Activated CD4-positive, alpha-beta memory T cell treated with anti-CD3 and anti-CD28 coated beads, Interleukin-2, amount 10 ng/mL, durations not matched to agents 7 days and 5 days (primary cell): ENCODE data around the gene IPO5. TPM values are rescaled to one million over a fixed set of nuclear protein-coding genes. Genes with fewer than 3 reads are reported as not detected.
"Not testable (repeated sequence)": the region's sequence is repeated elsewhere in the genome, so short reads cannot be mapped to it uniquely, and the experiment has no call there.

Source experiments
- CTCF ChIA-PET: fragments of 350-600 bp; sonication (Branson Sonifier 250); formaldehyde crosslinking; loops from one replicate; lab custom pipeline; 2021; ENCODE audit warnings: antibody characterized with exemption, inconsistent platforms; lab: Charles Lee
- POLR2A ChIA-PET: fragments of 350-600 bp; sonication (Branson Sonifier 250); formaldehyde crosslinking; loops from one replicate; lab custom pipeline; 2021; ENCODE audit warnings: antibody characterized with exemption; lab: Charles Lee
- DNase-seq: peaks from one replicate; pipeline ENCODE4 v3.0.0-alpha.2; 2020
- H3K27ac Mint-ChIP-seq: one replicate; pipeline ENCODE4 v1.8.0; 2021; ENCODE audit warnings: mild to moderate bottlenecking, mixed read lengths
- H3K27me3 Mint-ChIP-seq: one replicate; pipeline ENCODE4 v1.8.0; 2021; ENCODE audit warnings: mixed read lengths
- H3K36me3 Mint-ChIP-seq: one replicate; pipeline ENCODE4 v1.8.0; 2021; ENCODE audit warnings: low read depth, mixed read lengths
- H3K4me1 Mint-ChIP-seq: one replicate; pipeline ENCODE4 v1.8.0; 2021; ENCODE audit warnings: mixed read lengths
- H3K4me3 Mint-ChIP-seq: one replicate; pipeline ENCODE4 v1.8.0; 2021; ENCODE audit warnings: mild to moderate bottlenecking, mixed read lengths
- H3K9me3 Mint-ChIP-seq: one replicate; pipeline ENCODE4 v1.8.0; 2021; ENCODE audit warnings: mixed read lengths
- total RNA-seq, 2 experiments: library from RNA; stranded (reverse); gene quantifications; one replicate each; pipeline ENCODE4 v1.2.3, GENCODE V29; 2021

The IPO5 gene
- total RNA-seq, 2 experiments from 2014 or later: 83.9 to 85.6 TPM

DNA sequence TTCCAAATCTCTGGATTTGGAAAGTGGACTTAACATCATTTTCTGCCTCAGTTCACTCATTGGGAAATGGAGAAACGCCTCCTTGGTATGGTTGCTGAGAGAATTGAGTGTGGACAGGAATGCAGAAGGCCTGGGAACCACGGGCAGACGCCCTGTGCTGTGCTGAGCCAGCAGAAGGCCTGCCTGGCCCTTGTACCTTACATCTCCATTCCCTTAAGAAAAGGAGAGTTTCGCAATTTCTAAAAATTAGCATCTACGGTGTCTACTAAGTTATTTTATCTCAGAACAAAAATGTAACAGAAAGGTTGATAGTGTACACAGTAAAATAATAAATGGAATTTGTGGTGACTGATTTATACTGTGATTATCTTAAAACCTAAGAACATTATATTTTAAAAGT, 78.7 kb downstream of the IPO5 start:
- H3K4me1 Mint-ChIP-seq: no peaks in the 10 kb centered on the region
- no peak overlapping the region for H3K27ac Mint-ChIP-seq

DNA sequence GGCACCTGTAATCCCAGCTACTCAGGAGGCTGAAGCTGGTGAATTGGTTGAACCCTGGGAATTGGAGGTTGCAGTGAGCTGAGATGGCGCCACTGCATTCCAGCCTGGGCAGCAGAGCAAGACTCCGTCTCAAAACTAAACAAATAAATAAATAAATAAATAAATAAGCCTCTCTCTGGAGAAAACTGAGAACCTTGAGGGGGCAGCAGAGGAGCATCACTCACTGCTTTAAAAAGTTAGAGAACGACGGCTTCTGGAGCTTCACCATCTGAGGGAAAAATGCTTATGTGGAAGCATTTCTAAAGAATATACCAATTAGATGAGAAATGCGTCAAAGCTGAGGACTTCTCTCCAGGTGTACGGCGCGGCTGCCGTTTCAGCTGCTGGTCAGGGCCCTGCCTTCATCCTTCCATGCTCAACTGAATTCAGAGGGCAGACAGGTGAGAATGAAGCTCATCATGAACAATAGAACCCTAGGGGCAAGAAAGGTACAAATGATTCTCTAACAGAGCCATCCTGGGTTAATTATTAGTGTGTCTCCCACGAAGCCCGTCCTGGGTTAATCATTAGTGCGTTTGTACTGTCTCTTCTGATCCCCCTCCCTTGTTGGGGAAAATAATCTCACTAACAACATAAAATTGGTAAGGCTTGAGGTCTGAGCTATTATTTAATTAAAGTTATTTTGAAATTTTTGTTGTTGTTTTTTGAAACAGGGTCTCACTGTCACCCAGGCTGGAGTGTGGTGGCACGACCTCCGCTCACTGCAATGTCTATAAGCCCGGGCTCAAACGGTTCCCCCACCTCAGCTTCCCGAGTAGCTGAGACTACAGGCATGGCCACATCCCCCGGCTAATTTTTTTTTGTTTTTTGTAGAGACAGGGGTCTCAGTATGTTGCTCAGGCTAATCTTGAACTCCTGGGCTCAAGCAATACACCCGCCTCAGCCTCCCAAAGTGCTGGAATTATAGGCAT, 80.1 kb downstream of the IPO5 start:
- Mint-ChIP-seq H3K9me3 (no peaks in the 10 kb centered on the region), H3K27me3 (peaks cover 2% of the 10 kb centered on the region), H3K36me3 (no peaks in the 10 kb centered on the region), H3K4me1 (no peaks in the 10 kb centered on the region), H3K27ac (no peak overlapping the region), H3K4me3 (no peak overlapping the region)
- ChIA-PET CTCF (interaction anchor here (1.5 to 1.6 kb wide), 2 partner anchors 11 to 620 kb away, joined by 3 read pairs; no protein-coding TSS in a partner anchor), POLR2A (no interaction called here)
- DNase-seq: no peak

More for the DNA sequence above, 78.7 kb downstream of the IPO5 start:
- POLR2A ChIA-PET: no interaction called here
- H3K27me3 Mint-ChIP-seq: peaks cover 2% of the 10 kb centered on the region
- CTCF ChIA-PET: interaction anchor here (1.5 kb wide), 1 partner anchor 10 kb away, joined by 3 read pairs; no protein-coding TSS in a partner anchor
- no peak overlapping the region for H3K4me3 Mint-ChIP-seq
- DNase-seq: no peak
- no peaks in the 10 kb centered on the region for H3K36me3 Mint-ChIP-seq
- H3K9me3 Mint-ChIP-seq: no peaks in the 10 kb centered on the region

DNA sequence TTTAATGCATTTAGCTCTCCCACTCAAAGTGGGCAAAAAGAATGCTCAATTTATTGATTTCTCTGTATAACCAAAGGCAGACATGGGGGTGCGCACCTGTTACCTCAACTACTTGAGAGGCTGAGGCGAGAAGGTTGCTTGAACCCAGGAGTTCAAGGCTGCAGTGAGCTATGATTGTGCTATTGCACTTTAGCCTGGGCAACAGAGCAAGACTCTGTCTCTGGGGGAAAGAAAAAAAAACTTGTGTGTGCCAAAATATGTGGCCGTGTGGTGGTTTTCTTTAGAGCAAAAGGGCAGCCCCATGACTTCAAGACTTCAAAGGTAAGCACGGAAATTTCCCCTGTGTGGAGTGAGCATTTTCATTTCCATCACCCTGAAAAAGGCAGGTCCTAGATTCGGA, 81.9 kb downstream of the IPO5 start:
- Mint-ChIP-seq H3K4me1 (no peaks in the 10 kb centered on the region), H3K27ac (no peak overlapping the region), H3K9me3 (no peaks in the 10 kb centered on the region), H3K27me3 (peaks cover 2% of the 10 kb centered on the region), H3K36me3 (no peaks in the 10 kb centered on the region), H3K4me3 (no peak overlapping the region)
- ChIA-PET CTCF (no interaction called here), POLR2A (no interaction called here)
- DNase-seq: no peak

DNA sequence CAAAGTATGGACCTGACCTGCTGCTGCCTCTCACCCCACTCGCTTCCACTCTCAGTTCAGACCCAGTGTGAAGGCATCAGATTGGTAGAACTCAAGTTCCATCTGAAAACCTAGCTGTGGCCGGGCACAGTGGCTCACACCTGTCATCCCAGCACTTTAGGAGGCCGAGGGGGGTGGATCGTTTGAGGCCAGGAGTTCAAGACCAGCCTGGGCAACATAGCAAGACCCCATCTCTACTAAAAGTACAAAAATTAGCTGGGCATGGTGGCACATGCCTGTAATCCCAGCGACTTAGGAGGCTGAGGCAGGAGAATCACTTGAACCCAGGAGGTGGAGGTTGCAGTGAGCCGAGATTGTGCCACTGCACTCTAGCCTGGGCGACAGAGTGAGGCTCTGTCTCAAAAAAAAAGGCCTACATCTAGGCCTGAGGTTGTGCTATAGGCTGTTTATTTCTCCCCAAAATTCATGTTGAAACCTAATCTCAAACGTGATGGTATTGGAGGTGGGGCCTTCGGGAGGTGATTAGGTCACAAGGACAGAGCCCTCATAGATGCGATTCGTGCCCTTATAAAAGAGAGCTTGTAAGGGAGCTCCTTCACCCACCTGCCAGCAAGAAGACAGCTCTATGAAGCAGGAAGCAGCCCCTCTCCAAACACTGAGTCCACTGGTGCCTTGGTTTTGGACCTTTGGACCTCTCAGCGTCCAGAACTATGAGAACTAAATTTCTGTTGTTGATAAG, 83.3 kb downstream of the IPO5 start:
- H3K36me3 Mint-ChIP-seq, H3K4me1 Mint-ChIP-seq, CTCF ChIA-PET, H3K9me3 Mint-ChIP-seq, H3K27me3 Mint-ChIP-seq, H3K27ac Mint-ChIP-seq, POLR2A ChIA-PET, DNase-seq, H3K4me3 Mint-ChIP-seq: not testable (repeated sequence)

DNA sequence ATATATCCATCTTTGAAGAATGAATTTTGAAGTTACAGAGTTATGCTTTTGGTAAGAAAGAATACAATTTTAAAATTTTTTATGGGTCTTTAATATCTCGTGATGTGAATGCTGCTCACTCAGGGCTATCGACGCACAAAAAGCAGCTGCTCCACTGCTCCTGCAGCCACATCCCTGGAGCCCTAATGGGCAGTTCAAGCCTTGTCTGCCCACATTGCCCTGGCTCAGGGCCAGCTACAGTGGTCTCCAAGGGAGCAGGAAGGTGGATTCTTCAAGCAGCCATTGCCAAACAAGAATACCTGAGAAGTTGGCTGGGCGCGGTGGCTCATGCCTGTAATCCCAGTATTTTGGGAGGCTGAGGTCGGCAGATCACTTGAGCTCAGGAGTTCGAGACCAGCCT, 85.8 kb downstream of the IPO5 start:
- Mint-ChIP-seq H3K27me3 (no peaks in the 10 kb centered on the region), H3K27ac (no peak overlapping the region), H3K4me1 (no peaks in the 10 kb centered on the region), H3K9me3 (no peaks in the 10 kb centered on the region), H3K36me3 (no peaks in the 10 kb centered on the region), H3K4me3 (no peak overlapping the region)
- CTCF ChIA-PET: no interaction called here
- POLR2A ChIA-PET: no interaction called here
- no peak for DNase-seq

DNA sequence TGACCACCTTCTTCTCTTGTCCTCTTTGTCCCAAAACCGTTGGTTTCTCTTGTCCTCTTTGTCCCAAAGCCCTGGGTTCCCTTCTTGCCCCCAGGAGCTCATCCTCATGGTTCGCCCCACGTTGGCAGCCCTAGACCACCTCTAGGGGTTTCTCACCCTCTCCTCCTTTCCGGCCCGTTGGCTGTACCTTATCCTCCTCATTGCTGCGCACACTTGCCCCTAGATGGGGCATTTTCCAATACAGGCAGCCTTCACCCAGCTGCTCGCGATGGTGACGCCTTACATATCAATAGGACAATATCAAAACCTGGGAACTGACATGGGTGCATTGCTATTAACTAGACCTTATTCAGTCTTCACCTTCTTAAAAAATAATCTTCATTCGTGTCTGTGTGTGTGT, 86.5 kb downstream of the IPO5 start:
- Mint-ChIP-seq H3K27me3 (no peaks in the 10 kb centered on the region), H3K27ac (no peak overlapping the region), H3K4me1 (no peaks in the 10 kb centered on the region), H3K36me3 (no peaks in the 10 kb centered on the region), H3K9me3 (no peaks in the 10 kb centered on the region), H3K4me3 (no peak overlapping the region)
- ChIA-PET CTCF (no interaction called here), POLR2A (no interaction called here)
- DNase-seq: no peak

DNA sequence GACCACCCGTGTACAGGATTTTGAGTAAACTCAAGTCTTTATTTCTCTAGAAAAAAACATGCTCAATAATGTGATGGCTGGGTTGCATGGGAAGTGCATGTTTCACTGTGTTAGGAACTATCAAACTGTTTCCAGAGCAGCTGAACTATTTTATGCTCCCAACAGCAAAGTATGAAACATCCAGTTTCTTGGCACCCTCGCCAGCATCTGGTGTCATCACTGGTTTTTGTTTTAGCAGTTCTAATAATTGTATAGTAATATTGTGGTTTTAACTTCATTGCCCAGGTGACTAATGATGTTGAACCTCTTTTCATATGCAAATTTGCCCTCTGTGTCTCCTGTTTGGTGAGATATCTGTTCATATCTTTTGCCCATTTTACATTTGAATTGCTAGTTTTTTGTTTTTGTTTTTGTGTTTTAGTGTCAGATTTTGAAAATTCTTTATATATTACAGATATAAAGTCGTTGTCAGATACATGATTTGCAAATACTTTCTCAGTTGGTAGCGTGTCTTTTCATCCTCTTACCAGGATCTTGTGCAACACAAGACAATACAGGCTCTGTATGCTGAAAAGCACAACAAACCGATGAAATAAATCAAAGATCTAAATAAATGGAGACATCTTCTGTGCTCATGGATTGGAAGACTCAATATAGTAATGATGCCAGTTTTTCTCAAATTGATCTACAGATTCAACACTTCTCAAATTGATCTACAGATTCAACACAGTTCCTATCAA, 87.8 kb downstream of the IPO5 start:
- H3K36me3 Mint-ChIP-seq: no peaks in the 10 kb centered on the region
- no peaks in the 10 kb centered on the region for H3K9me3 Mint-ChIP-seq
- no peak overlapping the region for H3K27ac Mint-ChIP-seq
- no peak overlapping the region for H3K4me3 Mint-ChIP-seq
- DNase-seq: no peak
- H3K4me1 Mint-ChIP-seq: no peaks in the 10 kb centered on the region
- CTCF ChIA-PET: no interaction called here
- POLR2A ChIA-PET: no interaction called here
- no peaks in the 10 kb centered on the region for H3K27me3 Mint-ChIP-seq

DNA sequence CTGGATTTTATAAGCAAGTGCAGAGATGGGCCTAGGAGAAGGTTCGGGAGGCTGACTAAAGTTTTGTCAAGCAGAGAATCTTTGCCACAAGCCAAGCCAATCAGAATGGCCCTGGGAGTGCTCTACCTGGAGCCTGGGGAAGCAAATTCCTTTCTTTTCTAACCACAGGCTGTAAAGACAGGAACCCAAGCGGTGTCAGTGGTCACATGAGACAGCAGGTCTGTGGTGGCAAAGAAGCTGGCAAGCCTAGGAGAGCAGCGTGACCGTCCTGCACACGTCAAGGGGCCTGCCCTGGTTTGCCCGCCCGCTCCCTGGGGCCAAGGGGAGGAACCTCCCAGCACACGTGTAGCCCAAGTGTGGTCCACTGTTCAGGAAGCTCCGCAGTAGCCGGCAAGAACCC, 90.8 kb downstream of the IPO5 start:
- ChIA-PET CTCF (no interaction called here), POLR2A (no interaction called here)
- Mint-ChIP-seq H3K27ac (no peak overlapping the region), H3K4me3 (no peak overlapping the region), H3K36me3 (no peaks in the 10 kb centered on the region), H3K27me3 (no peaks in the 10 kb centered on the region), H3K4me1 (no peaks in the 10 kb centered on the region), H3K9me3 (no peaks in the 10 kb centered on the region)
- no peak for DNase-seq

DNA sequence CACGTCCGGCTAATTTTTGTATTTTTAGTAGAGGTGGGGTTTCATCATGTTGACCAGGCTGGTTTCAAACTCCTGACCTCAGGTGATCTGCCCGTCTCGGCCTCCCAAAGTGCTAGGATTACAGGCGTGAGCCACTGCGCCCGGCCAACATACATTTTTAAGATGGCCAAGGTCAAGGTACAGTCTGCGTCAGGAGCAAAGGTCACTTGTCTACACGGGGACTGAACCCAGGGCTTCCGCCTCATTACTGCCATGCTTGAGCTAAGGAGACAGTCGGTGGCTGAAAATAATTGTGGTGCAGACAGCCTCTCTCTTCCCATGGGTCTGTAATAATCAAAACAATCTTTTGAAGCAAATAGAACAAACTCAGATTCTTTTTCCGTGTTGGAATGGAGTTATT, 94.3 kb downstream of the IPO5 start:
- H3K4me3 Mint-ChIP-seq, H3K36me3 Mint-ChIP-seq, DNase-seq, H3K9me3 Mint-ChIP-seq, CTCF ChIA-PET, H3K27me3 Mint-ChIP-seq, POLR2A ChIA-PET, H3K27ac Mint-ChIP-seq, H3K4me1 Mint-ChIP-seq: not testable (repeated sequence)

DNA sequence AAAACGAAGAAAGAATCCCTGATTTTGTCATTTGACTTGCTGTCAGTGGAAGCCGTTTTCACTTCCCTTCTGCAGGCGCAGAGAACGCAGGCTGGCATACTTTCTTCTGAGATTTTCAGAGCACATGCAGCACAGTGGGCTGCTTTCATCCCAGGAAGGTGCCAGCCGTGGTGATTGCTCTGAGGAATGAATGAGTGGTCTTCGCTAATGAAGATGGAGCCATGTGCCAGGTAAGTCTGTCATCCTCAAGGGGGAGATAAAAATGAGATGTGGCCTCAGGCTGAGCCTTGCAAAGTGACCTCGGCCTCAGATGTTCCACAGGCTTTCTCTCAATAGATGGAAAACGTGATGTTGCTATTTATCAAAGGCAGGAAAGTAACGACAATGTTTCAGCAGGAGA, 94.8 kb downstream of the IPO5 start:
- no peaks in the 10 kb centered on the region for H3K9me3 Mint-ChIP-seq
- no peaks in the 10 kb centered on the region for H3K36me3 Mint-ChIP-seq
- no peak overlapping the region for H3K27ac Mint-ChIP-seq
- ChIA-PET CTCF (no interaction called here), POLR2A (no interaction called here)
- no peaks in the 10 kb centered on the region for H3K27me3 Mint-ChIP-seq
- DNase-seq: no peak
- no peaks in the 10 kb centered on the region for H3K4me1 Mint-ChIP-seq
- no peak overlapping the region for H3K4me3 Mint-ChIP-seq

DNA sequence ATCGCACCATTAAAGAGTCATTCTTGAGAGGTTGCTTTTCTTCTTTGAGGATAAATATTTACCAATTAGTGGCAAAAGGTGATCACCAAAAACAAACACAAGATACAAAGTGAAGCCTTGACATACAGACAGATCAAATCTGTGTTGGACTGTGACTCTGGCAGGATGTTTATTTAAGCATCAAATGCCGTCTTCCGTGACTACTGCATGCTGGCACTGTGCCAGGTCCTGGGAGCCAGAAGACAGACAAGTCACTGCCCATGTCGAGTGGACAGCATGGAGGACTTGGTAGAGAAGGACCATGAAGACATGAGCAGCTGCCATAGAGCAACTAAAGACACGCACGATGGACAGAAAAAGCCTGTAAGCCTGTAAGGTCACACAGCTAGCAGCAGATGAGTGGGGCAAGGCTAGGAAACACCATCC, 96.6 kb downstream of the IPO5 start:
- H3K36me3 Mint-ChIP-seq: no peaks in the 10 kb centered on the region
- DNase-seq: no peak
- no peak overlapping the region for H3K27ac Mint-ChIP-seq
- H3K9me3 Mint-ChIP-seq: no peaks in the 10 kb centered on the region
- ChIA-PET CTCF (no interaction called here), POLR2A (no interaction called here)
- no peak overlapping the region for H3K4me3 Mint-ChIP-seq
- H3K27me3 Mint-ChIP-seq: peaks cover 3% of the 10 kb centered on the region
- H3K4me1 Mint-ChIP-seq: no peaks in the 10 kb centered on the region

DNA sequence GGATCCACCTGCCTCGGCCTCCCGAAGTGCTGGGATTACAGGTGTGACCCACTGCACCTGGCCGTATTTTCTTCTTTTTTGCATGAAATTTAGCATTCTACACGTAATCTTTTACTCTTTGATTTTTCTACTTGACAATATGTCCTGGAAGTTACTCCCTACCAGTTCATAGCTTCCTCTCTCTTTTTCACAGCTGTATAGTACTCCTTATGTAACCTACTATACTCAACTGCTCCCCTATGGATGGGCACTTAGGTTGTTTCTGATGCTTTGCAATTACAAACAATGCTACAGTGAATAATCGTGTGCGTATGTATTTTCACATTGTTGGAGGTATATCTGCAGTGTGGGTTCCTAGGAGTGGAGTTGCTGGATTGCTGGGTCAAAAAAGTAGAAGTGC, 98.9 kb downstream of the IPO5 start:
- Mint-ChIP-seq H3K9me3 (no peaks in the 10 kb centered on the region), H3K4me3 (no peak overlapping the region), H3K27me3 (peaks cover 7% of the 10 kb centered on the region), H3K27ac (no peak overlapping the region), H3K4me1 (no peaks in the 10 kb centered on the region), H3K36me3 (no peaks in the 10 kb centered on the region)
- DNase-seq: no peak
- ChIA-PET CTCF (no interaction called here), POLR2A (no interaction called here)

DNA sequence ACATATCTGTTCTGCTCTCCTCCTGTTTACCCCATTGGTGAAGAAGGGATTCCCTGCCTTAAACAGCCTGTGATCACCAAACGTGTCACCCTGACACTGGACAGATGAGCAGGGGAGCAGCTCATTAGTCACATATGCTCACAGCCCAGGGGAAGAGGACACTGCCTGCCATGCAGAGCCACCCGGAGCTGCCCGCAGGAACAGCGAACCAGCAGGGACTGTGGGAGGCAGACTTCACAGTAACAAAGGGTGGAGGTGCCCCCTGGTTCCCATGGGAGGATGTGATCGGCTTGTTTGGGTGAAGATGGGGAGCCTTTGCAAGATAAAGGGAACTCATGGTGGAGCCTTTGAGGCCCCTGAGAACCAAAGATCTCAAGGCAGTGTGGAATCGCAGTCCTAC, 100.8 kb downstream of the IPO5 start:
- H3K4me3 Mint-ChIP-seq: no peak overlapping the region
- H3K4me1 Mint-ChIP-seq: no peaks in the 10 kb centered on the region
- no peak overlapping the region for H3K27ac Mint-ChIP-seq
- no peaks in the 10 kb centered on the region for H3K9me3 Mint-ChIP-seq
- CTCF ChIA-PET: no interaction called here
- H3K36me3 Mint-ChIP-seq: no peaks in the 10 kb centered on the region
- peaks cover 7% of the 10 kb centered on the region for H3K27me3 Mint-ChIP-seq
- POLR2A ChIA-PET: no interaction called here
- DNase-seq: no peak
